Activated naive CD4-positive, alpha-beta T cell treated with Interleukin-2 at 50 U/mL for 16 hours (primary cell): Measurements from ENCODE around the gene CAMTA1.
A peak's percentile ranks its signal among the peaks of the same experiment; 100 is the strongest.

Experiments used
- DNase-seq: peaks from one replicate; pipeline ENCODE4 v3.0.0-alpha.2; 2020

The CAMTA1 gene

GRCh38 chr1:7533006-7533405 lies 747.8 kb downstream of the CAMTA1 start:
- no peak for DNase-seq

GRCh38 chr1:7534061-7534825 lies 749.0 kb downstream of the CAMTA1 start:
- no peak for DNase-seq

GRCh38 chr1:7535016-7535415 lies 749.8 kb downstream of the CAMTA1 start:
- DNase-seq, result no peak

- DNase-seq, result no peak
Measured at GRCh38 chr1:7535934-7536878, 751.0 kb downstream of the CAMTA1 start.

- no peak for DNase-seq
Measured at GRCh38 chr1:7536891-7537591, 751.8 kb downstream of the CAMTA1 start.

GRCh38 chr1:7538033-7538432 lies 752.8 kb downstream of the CAMTA1 start:
- no peak for DNase-seq

- DNase-seq, result no peak
Measured at GRCh38 chr1:7538849-7539768, 753.9 kb downstream of the CAMTA1 start.

- DNase-seq, result no peak
Measured at GRCh38 chr1:7539769-7540175, 754.5 kb downstream of the CAMTA1 start.

- no peak for DNase-seq
Measured at GRCh38 chr1:7540816-7541215, 755.6 kb downstream of the CAMTA1 start.

- DNase-seq, result no peak
Measured at GRCh38 chr1:7541629-7542028, 756.4 kb downstream of the CAMTA1 start.

GRCh38 chr1:7543718-7544090 lies 758.5 kb downstream of the CAMTA1 start:
- no peak for DNase-seq

GRCh38 chr1:7549277-7550161 lies 764.3 kb downstream of the CAMTA1 start:
- DNase-seq, result peak; percentile 8

- no peak for DNase-seq
Measured at GRCh38 chr1:7550261-7550865, 765.1 kb downstream of the CAMTA1 start.

- no peak for DNase-seq
Measured at GRCh38 chr1:7550981-7551380, 765.7 kb downstream of the CAMTA1 start.

GRCh38 chr1:7551442-7551841 lies 766.2 kb downstream of the CAMTA1 start:
- DNase-seq, result no peak

- DNase-seq, result no peak
Measured at GRCh38 chr1:7552402-7552801, 767.1 kb downstream of the CAMTA1 start.

GRCh38 chr1:7553042-7553690 lies 767.9 kb downstream of the CAMTA1 start:
- DNase-seq, result no peak

- no peak for DNase-seq
Measured at GRCh38 chr1:7554385-7555235, 769.4 kb downstream of the CAMTA1 start.
